HepG2 (cell line): Measurements from ENCODE around the gene SLBP. TPM values are rescaled to one million over a fixed set of nuclear protein-coding genes. Genes with fewer than 3 reads are reported as not detected.
A peak's percentile ranks its signal among the peaks of the same experiment; 100 is the strongest.

Source experiments
- BCLAF1 ChIP-seq: fragments of 450-650 bp; IDR thresholded peaks from 2 replicates; pipeline ENCODE4 v1.6.1; 2017; ENCODE audit warnings: mild to moderate bottlenecking
- BRCA1 ChIP-seq: sonication (generic); formaldehyde crosslinking; IDR thresholded peaks from 2 replicates; pipeline ENCODE4 v1.4.0; 2020; ENCODE audit warnings: missing genetic modification reagents
- CHCHD3 ChIP-seq: sonication (generic); formaldehyde crosslinking; IDR thresholded peaks from 2 replicates; pipeline ENCODE4 v1.8.0; 2022; ENCODE audit warnings: mild to moderate bottlenecking, missing genetic modification reagents, moderate library complexity
- GABPA ChIP-seq, 2 experiments: IDR thresholded peaks; 2 replicates each; pipeline ENCODE4 v1.6.1; 2011 to 2016; ENCODE audit warnings: low read depth in 2 of 2, low read length in 1 of 2, missing biosample characterization in 1 of 2, missing genetic modification characterization in 1 of 2
- HDAC1 ChIP-seq: sonication (generic); formaldehyde crosslinking; IDR thresholded peaks from 2 replicates; pipeline ENCODE4 v1.5.1; 2020; ENCODE audit warnings: mild to moderate bottlenecking, missing genetic modification reagents
- MED1 ChIP-seq: sonication (generic); formaldehyde crosslinking; IDR thresholded peaks from 2 replicates; pipeline ENCODE4 v1.4.0; 2020; ENCODE audit warnings: missing genetic modification reagents
- MEIS2 ChIP-seq: sonication (generic); formaldehyde crosslinking; IDR thresholded peaks from 2 replicates; pipeline ENCODE4 v1.9.0; 2021; ENCODE audit warnings: mild to moderate bottlenecking, missing genetic modification reagents
- NFE2 ChIP-seq: sonication (generic); formaldehyde crosslinking; IDR thresholded peaks from 2 replicates; pipeline ENCODE4 v1.4.0; 2020; ENCODE audit warnings: missing genetic modification reagents
- POLR2AphosphoS2 ChIP-seq: IDR thresholded peaks from 2 replicates; pipeline ENCODE4 v1.6.1; 2011; ENCODE audit warnings: low read depth, low read length, improper control_type of control experiment
- PRPF4 ChIP-seq: fragments of 200-400 bp; formaldehyde crosslinking; IDR thresholded peaks from 2 replicates; pipeline ENCODE4 v1.6.1; 2016; ENCODE audit warnings: low read length, low read depth; ENCODE audit not compliant: poor library complexity, severe bottlenecking
- SYNCRIP ChIP-seq: fragments of 200-400 bp; formaldehyde crosslinking; IDR thresholded peaks from 2 replicates; pipeline ENCODE4 v1.6.1; 2018; ENCODE audit warnings: mild to moderate bottlenecking, low read depth, low read length; ENCODE audit not compliant: insufficient read depth
- THAP11 ChIP-seq: IDR thresholded peaks from 2 replicates; pipeline ENCODE4 v1.6.1; 2016; ENCODE audit warnings: missing biosample characterization, missing genetic modification reagents
- TSC22D2 ChIP-seq: sonication (generic); formaldehyde crosslinking; IDR thresholded peaks from 2 replicates; pipeline ENCODE4 v1.5.1; 2020; ENCODE audit warnings: missing genetic modification reagents, mild to moderate bottlenecking, borderline replicate concordance
- U2AF1 ChIP-seq: fragments of 200-400 bp; formaldehyde crosslinking; optimal IDR thresholded peaks from 2 replicates; pipeline ENCODE3; 2017; ENCODE audit warnings: mild to moderate bottlenecking, low read depth, low read length
- ZMYM2 ChIP-seq: sonication (generic); formaldehyde crosslinking; IDR thresholded peaks from 2 replicates; pipeline ENCODE4 v1.8.0; 2022; ENCODE audit warnings: mild to moderate bottlenecking, missing genetic modification reagents
- ZNF24 ChIP-seq: fragments of 450-650 bp; IDR thresholded peaks from 2 replicates; pipeline ENCODE4 v1.6.1; 2017; ENCODE audit warnings: antibody characterized with exemption, mild to moderate bottlenecking
- ZNF512 ChIP-seq: sonication (generic); formaldehyde crosslinking; IDR thresholded peaks from 2 replicates; pipeline ENCODE4 v1.4.0; 2020; ENCODE audit warnings: mild to moderate bottlenecking, missing genetic modification reagents
- ZNF740 ChIP-seq: sonication (generic); formaldehyde crosslinking; IDR thresholded peaks from 2 replicates; pipeline ENCODE4 v1.4.0; 2020; ENCODE audit warnings: missing genetic modification reagents
- ZNF780A ChIP-seq: sonication (generic); formaldehyde crosslinking; IDR thresholded peaks from 2 replicates; pipeline ENCODE4 v1.8.0; 2022; ENCODE audit warnings: mild to moderate bottlenecking, missing genetic modification reagents, moderate library complexity
- ZSCAN12 ChIP-seq: sonication (generic); formaldehyde crosslinking; IDR thresholded peaks from 2 replicates; pipeline ENCODE4 v1.9.0; 2021; ENCODE audit warnings: mild to moderate bottlenecking, missing genetic modification reagents
- ZUFSP ChIP-seq: sonication (generic); formaldehyde crosslinking; IDR thresholded peaks from 2 replicates; pipeline ENCODE4 v1.9.0; 2021; ENCODE audit warnings: missing genetic modification reagents, mild to moderate bottlenecking, borderline replicate concordance
- polyA plus RNA-seq, 8 experiments: library from polyadenylated mRNA; depleted of rRNA in 3 of 8; stranded (reverse) in 7 of 8; unstranded in 1 of 8; fragments of >200 nt; fragmentation: Illumina TruSeq in 4 of 8; extraction: Trizol in 4 of 8; gene quantifications; 2 replicates each; pipeline versions ENCODE4 v1.2.1 to v1.2.3, GENCODE V29; 2011 to 2016; ENCODE audit warnings: low read depth in 4 of 8, missing spikeins in 1 of 8, mixed read lengths in 1 of 8; ENCODE audit not compliant: insufficient read depth in 1 of 8
- total RNA-seq, 5 experiments: library from RNA; depleted of rRNA; stranded (reverse); fragments of >200 nt; fragmentation: Illumina TruSeq; extraction: Trizol; gene quantifications; 2 replicates each; pipeline ENCODE4 v1.2.3, GENCODE V29; 2016; ENCODE audit warnings: low read depth in 1 of 5
- TF ChIP-seq, protein P1 (sequence below): sonication (generic); formaldehyde crosslinking; IDR thresholded peaks from 2 replicates; pipeline ENCODE4 v1.8.0; 2022; ENCODE audit warnings: mild to moderate bottlenecking, missing genetic modification reagents, moderate library complexity

Gene SLBP
- total and polyA plus RNA-seq, 2 of the 13 experiments (the other 11 are each of a cell fraction or from before 2014, with no cell fraction given) = 43.9 to 104 TPM

- TF ChIP-seq MED1 (CRISPR knock-in tag) = peak; percentile 37; the same call in 1 of the 2 replicates
- no peak for TF ChIP-seq NFE2 (CRISPR knock-in tag)
- TF ChIP-seq U2AF1 = no peak
- 0 out of 2 replicates have a peak, but pooled peaks have one; percentile 45 for TF ChIP-seq ZNF780A (CRISPR knock-in tag)
- no peak for TF ChIP-seq ZNF740
- TF ChIP-seq GABPA (IDR thresholded peaks at IDR 0.05; ENCODE audit: low read depth, low read length) = no peak
- TF ChIP-seq GABPA (CRISPR knock-in tag; IDR thresholded peaks at IDR 0.05; ENCODE audit: low read depth) = no peak
- TF ChIP-seq POLR2AphosphoS2 = no peak
- no peak for TF ChIP-seq THAP11 (CRISPR knock-in tag)
- TF ChIP-seq ZNF512 = peak; percentile 43; the same call in 1 of the 2 replicates
- TF ChIP-seq BRCA1 = peak; percentile 52; the same call in 1 of the 2 replicates
- TF ChIP-seq BCLAF1 = no peak
- no peak for TF ChIP-seq ZNF24
- TF ChIP-seq MEIS2 (CRISPR knock-in tag) = no peak; the same call in 1 of the 2 replicates
- TF ChIP-seq CHCHD3 (CRISPR knock-in tag) = peak; percentile 92
- TF ChIP-seq SYNCRIP = no peak
- peak; percentile 19; the same call in 1 of the 2 replicates for TF ChIP-seq HDAC1 (CRISPR knock-in tag)
- TF ChIP-seq, protein P1, sequence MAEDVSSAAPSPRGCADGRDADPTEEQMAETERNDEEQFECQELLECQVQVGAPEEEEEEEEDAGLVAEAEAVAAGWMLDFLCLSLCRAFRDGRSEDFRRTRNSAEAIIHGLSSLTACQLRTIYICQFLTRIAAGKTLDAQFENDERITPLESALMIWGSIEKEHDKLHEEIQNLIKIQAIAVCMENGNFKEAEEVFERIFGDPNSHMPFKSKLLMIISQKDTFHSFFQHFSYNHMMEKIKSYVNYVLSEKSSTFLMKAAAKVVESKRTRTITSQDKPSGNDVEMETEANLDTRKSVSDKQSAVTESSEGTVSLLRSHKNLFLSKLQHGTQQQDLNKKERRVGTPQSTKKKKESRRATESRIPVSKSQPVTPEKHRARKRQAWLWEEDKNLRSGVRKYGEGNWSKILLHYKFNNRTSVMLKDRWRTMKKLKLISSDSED (CRISPR knock-in tag) = no peak
- TF ChIP-seq ZUFSP (CRISPR knock-in tag) = no peak
- TF ChIP-seq TSC22D2 (CRISPR knock-in tag) = no peak
- TF ChIP-seq ZSCAN12 (CRISPR knock-in tag) = 0 out of 2 replicates have a peak, but pooled peaks have one; percentile 47
- no peak for TF ChIP-seq ZMYM2 (CRISPR knock-in tag)
- no peak for TF ChIP-seq PRPF4
Observed at GRCh38 chr4:1720163-1720983, 8.3 kb upstream of the SLBP start (continued).
